ENCODE results near the gene FAM171A1. TPM values are rescaled to one million over a fixed set of nuclear protein-coding genes. Genes with fewer than 3 reads are reported as not detected.
A peak's percentile ranks its signal among the peaks of the same experiment; 100 is the strongest.
"Not testable (repeated sequence)": the region's sequence is repeated elsewhere in the genome, so short reads cannot be mapped to it uniquely, and the experiment has no call there.

Gene FAM171A1
- total RNA-seq (2014; rRNA removed), result 18.7 and 21.4 TPM in 2 replicates
- 22.6 TPM for polyA plus RNA-seq (2012)

DNA sequence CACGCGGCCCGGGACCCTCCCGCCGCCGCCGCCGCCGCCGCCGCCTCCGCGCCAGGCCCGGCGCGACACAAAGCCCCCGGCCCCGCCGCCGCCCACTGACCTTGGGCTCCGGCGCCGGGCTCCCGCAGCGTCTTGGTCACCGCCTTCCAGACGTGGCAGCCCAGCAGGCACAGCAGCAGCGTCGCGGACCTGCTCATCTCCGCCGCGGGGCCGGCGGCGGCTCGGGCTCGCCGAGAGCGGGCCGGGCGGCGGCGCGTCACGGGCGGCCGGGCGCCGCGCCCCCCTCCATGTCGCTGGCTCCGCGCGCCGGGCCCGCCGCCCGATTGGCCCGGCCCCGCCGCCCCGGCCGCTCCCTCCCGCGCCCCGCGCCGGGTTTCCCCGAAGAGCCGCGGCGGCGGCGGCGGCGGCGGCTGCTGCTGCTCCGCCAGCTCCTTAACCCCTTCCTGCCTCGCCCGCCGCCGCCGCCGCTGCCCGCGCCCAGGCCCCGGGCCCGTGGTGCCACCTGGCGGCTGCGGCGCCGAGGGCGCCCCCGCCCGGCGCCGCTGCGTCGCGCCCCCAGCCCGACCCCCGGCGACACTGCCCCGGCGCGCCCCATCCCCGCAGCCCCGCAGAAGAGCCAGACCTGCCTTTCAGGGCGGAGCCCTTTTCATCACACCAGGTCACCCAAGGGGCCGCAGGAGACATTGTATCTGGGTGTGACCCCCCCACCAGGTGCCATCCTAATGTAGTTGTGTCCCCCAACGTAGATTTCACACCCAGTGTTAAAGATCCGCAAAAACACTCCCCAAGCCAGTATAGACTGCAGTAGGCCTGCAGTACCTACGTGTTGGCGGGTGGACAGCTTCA is at the start of gene FAM171A1:
TSS of gene FAM171A1 (minus strand) at position 434 of the 846 bp plus-strand sequence. CDS start at position 197, 237 bp downstream.
- peak; percentile 46 for DNase-seq (ENCODE audit: low read depth)

DNA sequence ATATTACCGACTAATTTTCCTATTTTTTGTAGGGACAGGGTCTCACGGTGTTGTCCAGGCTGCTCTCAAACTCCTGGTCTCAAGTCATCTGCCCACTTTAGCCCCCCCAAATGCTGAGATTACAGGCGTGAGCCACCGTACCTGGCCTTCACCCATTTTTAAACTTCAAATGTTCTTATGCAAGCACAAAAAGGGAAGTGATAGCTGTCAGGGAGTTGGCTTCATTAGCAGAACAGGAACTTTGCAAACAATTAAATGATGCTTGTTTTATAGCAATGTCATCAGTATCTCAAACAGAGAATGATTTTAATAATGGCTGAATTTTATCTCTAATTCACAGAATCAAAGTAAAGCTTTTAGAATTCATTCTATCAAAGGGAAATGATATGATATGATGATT is 49.8 kb upstream of the FAM171A1 start:
- DNase-seq (ENCODE audit: low read depth), result no peak

- peak; percentile 40 for DNase-seq (ENCODE audit: low read depth)
Measured at GRCh38 chr10:15419279-15419874, 48.3 kb upstream of the FAM171A1 start.

GRCh38 chr10:15416034-15416433 is 44.9 kb upstream of the FAM171A1 start:
- DNase-seq (ENCODE audit: low read depth), result no peak

DNA sequence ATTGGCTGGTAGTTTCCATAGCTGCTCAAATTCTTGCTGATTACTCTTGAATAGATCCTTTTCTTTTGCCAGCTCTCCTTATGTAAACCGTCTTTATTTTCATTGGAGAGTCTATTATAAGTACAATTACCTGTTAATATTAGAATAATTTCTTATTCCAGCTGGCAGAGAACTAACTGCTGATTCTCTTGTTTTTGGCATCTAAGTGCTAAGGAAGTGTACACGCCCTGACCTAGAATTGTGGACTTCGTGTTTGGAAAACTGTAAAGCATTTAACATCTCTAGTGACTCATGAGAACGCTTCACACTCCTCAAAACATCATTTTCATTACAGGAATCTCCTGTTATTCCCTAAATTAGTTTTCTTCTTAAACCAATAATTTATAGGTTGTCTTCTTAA is 39.9 kb upstream of the FAM171A1 start:
- DNase-seq (ENCODE audit: low read depth), result no peak

DNA sequence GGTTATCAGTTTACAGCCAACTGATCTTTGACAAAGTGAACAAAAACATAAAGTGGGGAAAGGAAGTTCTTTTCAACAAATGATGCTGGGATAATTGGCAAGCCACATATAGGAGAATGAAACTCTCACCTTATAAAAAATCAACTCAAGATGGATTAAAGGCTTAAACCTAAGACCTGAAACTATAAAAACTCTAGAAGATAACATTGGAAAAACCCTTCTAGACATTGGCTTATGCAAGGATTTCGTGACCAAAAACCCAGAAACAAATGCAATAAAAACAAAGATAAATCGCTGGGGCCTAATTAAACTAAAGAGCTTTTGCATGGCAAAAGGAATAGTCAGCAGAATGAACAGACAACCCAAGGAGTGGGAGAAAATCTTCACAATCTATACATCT is 38.3 kb upstream of the FAM171A1 start:
- not testable (repeated sequence) for DNase-seq (ENCODE audit: low read depth)

GRCh38 chr10:15408557-15408956 is 37.5 kb upstream of the FAM171A1 start:
- DNase-seq (ENCODE audit: low read depth), result no peak

- no peak for DNase-seq (ENCODE audit: low read depth)
Measured at GRCh38 chr10:15405319-15405718, 34.2 kb upstream of the FAM171A1 start.

DNA sequence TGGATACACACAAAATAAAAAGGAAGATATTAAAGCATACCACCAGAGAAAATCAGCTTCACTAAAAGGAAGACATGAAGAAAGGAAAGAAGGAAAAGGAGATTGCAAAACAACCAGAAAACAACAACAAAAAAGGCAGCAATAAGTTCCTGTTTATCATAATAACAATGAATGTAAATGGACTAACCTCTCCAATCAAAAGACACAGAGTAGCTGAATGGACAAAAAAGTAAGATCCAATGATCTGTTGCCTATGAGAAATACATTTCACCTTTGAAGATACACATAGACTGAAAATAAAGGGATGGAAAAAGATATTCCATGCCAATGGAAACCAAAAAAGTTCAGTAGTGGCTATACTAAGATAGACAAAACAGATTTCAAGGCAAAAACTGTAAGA is 30.3 kb upstream of the FAM171A1 start:
- DNase-seq (ENCODE audit: low read depth), result no peak

GRCh38 chr10:15400461-15400860 is 29.4 kb upstream of the FAM171A1 start:
- not testable (repeated sequence) for DNase-seq (ENCODE audit: low read depth)

GRCh38 chr10:15399060-15399661 is 28.1 kb upstream of the FAM171A1 start:
- DNase-seq (ENCODE audit: low read depth), result no peak

GRCh38 chr10:15395935-15396334 is 24.8 kb upstream of the FAM171A1 start:
- no peak for DNase-seq (ENCODE audit: low read depth)

- no peak for DNase-seq (ENCODE audit: low read depth)
Measured at GRCh38 chr10:15393139-15393825, 22.2 kb upstream of the FAM171A1 start.

GRCh38 chr10:15391491-15391890 is 20.4 kb upstream of the FAM171A1 start:
- no peak for DNase-seq (ENCODE audit: low read depth)

GRCh38 chr10:15388172-15388571 is 17.1 kb upstream of the FAM171A1 start:
- not testable (repeated sequence) for DNase-seq (ENCODE audit: low read depth)

GRCh38 chr10:15387021-15387420 is 15.9 kb upstream of the FAM171A1 start:
- DNase-seq (ENCODE audit: low read depth), result no peak

DNA sequence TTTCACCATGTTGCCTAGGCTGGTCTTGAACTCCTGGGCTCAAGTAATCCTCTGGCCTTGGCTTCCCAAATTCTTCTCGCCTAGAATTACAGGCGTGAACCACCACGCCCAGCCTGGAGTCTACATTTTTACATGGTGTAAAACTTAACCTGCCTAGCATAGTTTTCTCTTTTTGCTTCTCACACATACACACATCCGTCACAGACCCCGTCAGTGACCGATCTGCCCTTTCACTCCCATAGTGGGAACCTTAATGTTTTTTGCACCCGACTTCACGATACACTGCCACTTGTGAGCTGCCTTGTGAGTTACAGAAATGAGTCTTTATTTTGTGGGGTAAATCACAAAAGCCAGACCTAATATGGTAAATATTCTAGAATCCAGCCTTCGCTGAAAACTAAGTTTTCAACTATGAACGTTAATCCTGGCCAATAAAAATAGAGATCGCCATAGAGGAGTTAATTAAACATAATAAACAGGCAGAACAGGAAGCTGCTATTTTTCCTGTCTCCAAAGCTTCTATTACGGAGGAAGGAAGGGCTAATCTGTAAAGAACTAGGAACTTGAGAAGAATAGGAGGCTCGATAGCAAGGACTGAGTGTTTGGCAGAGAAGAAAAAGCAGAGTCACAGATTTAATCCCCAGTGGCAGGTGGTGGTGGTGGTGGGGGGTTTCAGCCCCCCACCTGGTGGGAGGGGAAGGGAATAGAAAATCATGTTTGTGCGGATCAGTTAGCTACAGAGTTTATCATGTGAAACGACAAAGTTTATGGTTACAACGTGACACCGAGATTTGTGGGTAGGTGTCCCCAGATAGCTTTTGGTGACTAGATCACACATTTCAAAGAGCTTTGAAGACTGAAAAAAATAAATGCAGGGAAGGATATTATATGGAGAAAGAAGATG is 14.7 kb upstream of the FAM171A1 start:
- no peak for DNase-seq (ENCODE audit: low read depth)

DNA sequence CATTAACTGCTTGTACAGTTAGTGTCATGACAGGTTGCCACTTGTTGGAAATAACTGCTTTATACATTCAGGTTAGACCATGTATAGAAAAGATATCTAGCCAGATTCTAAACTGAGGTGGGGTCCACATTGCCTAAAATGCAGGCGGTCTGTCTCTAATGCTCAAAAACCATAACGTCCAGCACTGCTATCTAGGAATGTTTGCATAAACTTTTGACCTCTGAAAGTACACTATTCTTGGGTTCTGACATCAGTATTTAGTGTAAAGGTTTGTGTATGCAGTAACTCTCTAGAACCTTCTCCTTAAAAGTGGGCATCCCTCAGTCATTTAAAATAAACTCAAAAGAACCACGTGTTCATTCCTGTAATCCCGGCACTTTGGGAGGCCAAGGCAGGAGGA is 10.3 kb upstream of the FAM171A1 start:
- no peak for DNase-seq (ENCODE audit: low read depth)

- no peak for DNase-seq (ENCODE audit: low read depth)
Measured at GRCh38 chr10:15379078-15379477, 8.0 kb upstream of the FAM171A1 start.

GRCh38 chr10:15378569-15378968 is 7.5 kb upstream of the FAM171A1 start:
- no peak for DNase-seq (ENCODE audit: low read depth)

DNA sequence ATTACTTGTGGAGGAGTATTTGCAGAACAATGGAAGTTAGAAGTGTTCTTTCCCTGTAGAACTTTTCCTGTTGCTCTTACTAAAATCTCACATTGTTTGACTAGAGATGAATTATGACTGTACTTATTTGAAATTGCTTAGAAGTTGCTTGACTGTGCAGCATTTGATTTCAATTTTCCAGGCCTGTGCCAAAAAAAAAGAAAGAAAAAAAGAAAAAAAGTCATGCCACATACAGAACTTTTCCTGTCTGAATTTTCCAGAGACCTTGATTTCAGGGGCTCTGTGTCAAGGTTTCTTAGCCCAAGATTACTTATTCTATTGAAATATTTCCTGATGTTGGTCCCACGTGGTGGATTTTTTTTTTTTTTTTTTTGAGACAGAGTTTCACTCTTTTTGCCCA is 3.5 kb upstream of the FAM171A1 start:
- DNase-seq (ENCODE audit: low read depth), result no peak
